ENCODE data around the gene USP2.

USP2 gene, protein sequence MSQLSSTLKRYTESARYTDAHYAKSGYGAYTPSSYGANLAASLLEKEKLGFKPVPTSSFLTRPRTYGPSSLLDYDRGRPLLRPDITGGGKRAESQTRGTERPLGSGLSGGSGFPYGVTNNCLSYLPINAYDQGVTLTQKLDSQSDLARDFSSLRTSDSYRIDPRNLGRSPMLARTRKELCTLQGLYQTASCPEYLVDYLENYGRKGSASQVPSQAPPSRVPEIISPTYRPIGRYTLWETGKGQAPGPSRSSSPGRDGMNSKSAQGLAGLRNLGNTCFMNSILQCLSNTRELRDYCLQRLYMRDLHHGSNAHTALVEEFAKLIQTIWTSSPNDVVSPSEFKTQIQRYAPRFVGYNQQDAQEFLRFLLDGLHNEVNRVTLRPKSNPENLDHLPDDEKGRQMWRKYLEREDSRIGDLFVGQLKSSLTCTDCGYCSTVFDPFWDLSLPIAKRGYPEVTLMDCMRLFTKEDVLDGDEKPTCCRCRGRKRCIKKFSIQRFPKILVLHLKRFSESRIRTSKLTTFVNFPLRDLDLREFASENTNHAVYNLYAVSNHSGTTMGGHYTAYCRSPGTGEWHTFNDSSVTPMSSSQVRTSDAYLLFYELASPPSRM

DNA sequence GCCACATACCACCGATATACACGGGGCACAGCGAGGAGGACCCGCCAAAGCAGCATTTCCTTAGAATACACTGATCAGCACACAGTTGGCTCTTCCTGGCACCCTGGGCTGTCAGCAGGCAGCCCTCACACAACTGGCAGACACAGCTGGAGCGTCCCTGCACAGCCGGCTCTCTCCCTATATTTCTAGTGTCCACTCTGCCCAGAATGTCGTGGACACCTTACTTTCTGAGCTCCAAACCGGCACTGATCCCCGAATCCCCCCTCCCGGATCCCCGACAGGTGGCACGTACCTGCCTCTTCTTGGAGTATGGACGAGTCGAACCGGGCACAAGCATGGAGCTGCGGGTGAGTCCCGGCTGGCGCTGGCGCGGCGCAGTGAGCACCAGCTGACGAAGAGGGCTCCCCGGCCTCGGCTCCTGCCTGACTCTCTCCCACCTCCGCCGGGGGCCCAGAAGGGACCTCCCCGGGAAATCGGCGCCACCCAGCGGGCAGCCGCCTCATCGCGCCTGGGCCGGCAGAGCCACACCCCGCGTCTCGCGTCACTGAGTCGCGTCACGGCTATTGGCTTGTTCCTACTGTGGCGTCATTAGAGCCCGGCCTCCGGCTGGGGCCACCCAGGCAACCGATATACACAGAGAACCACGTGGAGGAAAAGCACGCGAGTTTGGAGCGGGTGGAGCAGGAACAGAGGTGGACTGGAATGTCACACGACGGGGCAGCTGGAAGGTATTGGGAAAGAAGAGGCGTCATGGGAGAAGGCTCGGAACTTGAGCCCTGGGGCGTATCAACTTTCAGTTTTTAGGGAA, at the start of gene USP2:
Gene USP2, minus strand, starts transcription at position 510 of the 808 bp plus-strand sequence. CDS start 8,210 bp downstream, outside the sequence.
- Histone ChIP-seq H3K27ac (peak within 1 kb of the TSS; percentile 63 to 66), H3K4me1 (peaks cover 0 to 28% (median 23%) of the 10 kb centered on the region in 4 donors), H3K27me3 (no peaks in the 10 kb centered on the region), H3K9me3 (no peaks in the 10 kb centered on the region), H3K4me3 (peak within 1 kb of the TSS; percentile 46 to 59), H3K36me3 (no peaks in the 10 kb centered on the region)
- intact Hi-C loops (cut with DNase I; ENCODE audit: low total_unique reads) = no loop called here
- peak; percentile 97 to 98 for DNase-seq
- TF ChIP-seq, protein P1, sequence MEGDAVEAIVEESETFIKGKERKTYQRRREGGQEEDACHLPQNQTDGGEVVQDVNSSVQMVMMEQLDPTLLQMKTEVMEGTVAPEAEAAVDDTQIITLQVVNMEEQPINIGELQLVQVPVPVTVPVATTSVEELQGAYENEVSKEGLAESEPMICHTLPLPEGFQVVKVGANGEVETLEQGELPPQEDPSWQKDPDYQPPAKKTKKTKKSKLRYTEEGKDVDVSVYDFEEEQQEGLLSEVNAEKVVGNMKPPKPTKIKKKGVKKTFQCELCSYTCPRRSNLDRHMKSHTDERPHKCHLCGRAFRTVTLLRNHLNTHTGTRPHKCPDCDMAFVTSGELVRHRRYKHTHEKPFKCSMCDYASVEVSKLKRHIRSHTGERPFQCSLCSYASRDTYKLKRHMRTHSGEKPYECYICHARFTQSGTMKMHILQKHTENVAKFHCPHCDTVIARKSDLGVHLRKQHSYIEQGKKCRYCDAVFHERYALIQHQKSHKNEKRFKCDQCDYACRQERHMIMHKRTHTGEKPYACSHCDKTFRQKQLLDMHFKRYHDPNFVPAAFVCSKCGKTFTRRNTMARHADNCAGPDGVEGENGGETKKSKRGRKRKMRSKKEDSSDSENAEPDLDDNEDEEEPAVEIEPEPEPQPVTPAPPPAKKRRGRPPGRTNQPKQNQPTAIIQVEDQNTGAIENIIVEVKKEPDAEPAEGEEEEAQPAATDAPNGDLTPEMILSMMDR (IDR thresholded peaks at IDR 0.05) = peak; percentile 88 to 89

DNA sequence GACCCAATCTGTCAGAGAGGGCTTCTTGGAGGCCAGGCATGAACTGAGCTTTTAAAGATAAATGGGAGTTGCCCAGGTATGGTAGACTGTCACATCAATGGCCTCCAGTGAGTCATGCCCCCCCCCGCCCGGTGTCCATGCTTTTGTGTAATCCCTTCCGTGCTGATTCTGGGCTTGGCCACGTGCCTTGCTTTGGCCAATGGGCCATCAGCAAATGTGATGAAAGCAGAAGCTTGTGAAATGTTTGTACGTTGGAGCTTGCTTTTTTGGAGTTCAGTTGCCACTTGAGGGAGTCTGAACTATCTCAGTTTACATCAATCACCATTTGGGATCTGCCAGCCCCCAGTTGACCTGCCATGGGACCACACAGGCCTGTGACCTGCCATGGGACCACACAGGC, 45.8 kb upstream of the USP2 start:
- Histone ChIP-seq H3K36me3 (no peaks in the 10 kb centered on the region), H3K4me3 (no peak overlapping the region), H3K27ac (no peak overlapping the region), H3K27me3 (peaks cover 0 to 23% of the 10 kb centered on the region in 2 donors), H3K9me3 (no peaks in the 10 kb centered on the region), H3K4me1 (peaks cover 0 to 16% (median 12%) of the 10 kb centered on the region in 4 donors)
- TF ChIP-seq, protein P1 (IDR thresholded peaks at IDR 0.05) = no peak
- intact Hi-C loops (cut with DNase I; ENCODE audit: low total_unique reads) = no loop called here
- no peak for DNase-seq

DNA sequence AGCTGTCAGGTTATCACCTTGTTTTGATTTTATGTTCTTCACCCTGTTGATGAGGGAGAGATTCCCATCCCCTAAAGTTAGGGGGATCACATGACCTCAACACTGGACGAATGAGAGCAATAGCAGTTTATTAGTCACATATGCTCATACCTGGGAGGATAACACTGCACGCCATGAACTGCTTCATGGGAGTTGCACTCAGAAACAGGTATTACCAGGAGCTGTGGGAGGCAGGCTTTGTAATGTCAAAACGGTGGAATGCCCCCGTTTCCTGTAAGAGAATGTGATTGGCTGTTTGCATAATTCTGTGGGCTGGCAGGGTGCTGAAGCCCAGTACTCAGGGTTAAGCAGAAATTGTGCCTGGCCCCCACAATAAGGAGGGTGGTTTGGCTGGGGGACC, 44.7 kb upstream of the USP2 start:
- H3K9me3 ChIP-seq = no peaks in the 10 kb centered on the region
- H3K27ac ChIP-seq = no peak overlapping the region
- H3K36me3 ChIP-seq = no peaks in the 10 kb centered on the region
- intact Hi-C loops (cut with DNase I; ENCODE audit: low total_unique reads) = no loop called here
- H3K27me3 ChIP-seq = peaks cover 0 to 33% of the 10 kb centered on the region in 2 donors
- peaks cover 0 to 22% (median 17%) of the 10 kb centered on the region in 4 donors for H3K4me1 ChIP-seq
- TF ChIP-seq, protein P1 (IDR thresholded peaks at IDR 0.05) = no peak
- no peak overlapping the region for H3K4me3 ChIP-seq
- no peak for DNase-seq

DNA sequence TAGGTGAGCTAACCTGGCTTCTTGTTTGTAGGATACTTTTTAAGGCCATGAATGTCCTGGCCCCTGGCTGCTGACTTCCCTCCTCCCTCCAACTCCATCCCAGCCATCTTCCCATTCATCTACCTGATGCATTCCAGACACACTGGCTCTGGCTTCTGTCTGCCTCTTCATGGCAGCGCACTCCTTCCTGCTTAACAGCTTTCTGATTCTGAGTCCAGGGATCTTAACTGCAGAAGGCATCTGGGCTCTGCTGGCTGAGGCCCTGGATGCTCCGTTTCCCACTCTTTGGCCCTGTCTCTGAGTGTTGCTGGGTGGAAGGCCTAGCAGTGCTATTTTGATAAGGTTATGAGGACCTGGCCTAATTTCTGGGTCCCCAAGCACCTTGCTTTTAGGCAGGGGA, 43.3 kb upstream of the USP2 start:
- H3K4me3 ChIP-seq = no peak overlapping the region
- H3K27me3 ChIP-seq = peaks cover 0 to 39% of the 10 kb centered on the region in 2 donors
- H3K36me3 ChIP-seq = no peaks in the 10 kb centered on the region
- peaks cover 0 to 22% (median 17%) of the 10 kb centered on the region in 4 donors for H3K4me1 ChIP-seq
- no peak for DNase-seq
- intact Hi-C loops (cut with DNase I; ENCODE audit: low total_unique reads) = no loop called here
- TF ChIP-seq, protein P1 (IDR thresholded peaks at IDR 0.05) = no peak
- no peaks in the 10 kb centered on the region for H3K9me3 ChIP-seq
- no peak overlapping the region for H3K27ac ChIP-seq

DNA sequence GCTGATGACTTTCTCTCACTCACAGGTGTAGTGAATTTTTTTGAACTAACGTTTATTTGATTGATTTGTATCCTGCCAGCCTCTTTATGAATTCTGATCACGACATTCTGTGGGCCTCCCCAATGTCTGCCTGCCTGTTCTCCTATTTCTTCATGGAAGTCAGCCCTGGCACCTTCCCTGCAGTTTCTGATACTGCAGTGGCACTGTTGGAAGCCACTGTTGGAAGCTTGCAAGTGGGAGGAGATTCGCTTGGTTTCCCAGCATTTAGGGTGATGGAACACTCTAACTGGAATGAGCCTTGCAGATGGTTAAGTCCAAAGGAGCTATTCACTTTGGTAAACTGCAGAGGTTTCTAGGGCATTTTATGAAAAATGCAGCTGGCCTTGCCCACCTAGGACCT, 42.8 kb upstream of the USP2 start:
- intact Hi-C loops (cut with DNase I; ENCODE audit: low total_unique reads) = no loop called here
- Histone ChIP-seq H3K4me3 (no peak overlapping the region), H3K36me3 (no peaks in the 10 kb centered on the region), H3K27me3 (peaks cover 0 to 41% of the 10 kb centered on the region in 2 donors), H3K4me1 (peaks cover 0 to 22% (median 17%) of the 10 kb centered on the region in 4 donors), H3K9me3 (no peaks in the 10 kb centered on the region), H3K27ac (no peak overlapping the region)
- no peak for DNase-seq
- TF ChIP-seq, protein P1 (IDR thresholded peaks at IDR 0.05) = no peak
